Muscle layer of duodenum (tissue), 2 donors: ENCODE data around the gene DNAH6.
"Not testable (repeated sequence)": the region's sequence is repeated elsewhere in the genome, so short reads cannot be mapped to it uniquely, and the experiment has no call there.

Source experiments
- H3K27ac ChIP-seq: one replicate; pipeline ENCODE4 v1.7.0; 2013; ENCODE audit warnings: mild to moderate bottlenecking, low read length
- H3K27me3 ChIP-seq: one replicate; pipeline ENCODE4 v1.7.0; 2013; ENCODE audit warnings: low read depth, mild to moderate bottlenecking, control low read depth, low read length
- H3K36me3 ChIP-seq, 2 donors: one replicate each; pipeline ENCODE4 v1.7.0; 2013; ENCODE audit warnings: low read length in 2 of 2, control low read depth in 1 of 2, mild to moderate bottlenecking in 1 of 2; ENCODE audit not compliant: insufficient read depth in 2 of 2, control insufficient read depth in 1 of 2
- H3K4me1 ChIP-seq, 2 donors: one replicate each; pipeline ENCODE4 v1.7.0; 2013; ENCODE audit warnings: low read length in 2 of 2, mild to moderate bottlenecking in 2 of 2, control low read depth in 1 of 2, moderate library complexity in 1 of 2; ENCODE audit not compliant: insufficient read depth in 2 of 2, control insufficient read depth in 1 of 2
- H3K4me3 ChIP-seq, 2 donors: one replicate each; pipeline ENCODE4 v1.7.0; 2013; ENCODE audit warnings: low read length in 2 of 2, low read depth in 1 of 2, mild to moderate bottlenecking in 1 of 2
- H3K9me3 ChIP-seq, 2 donors: one replicate each; pipeline ENCODE4 v1.7.0; 2013; ENCODE audit warnings: low read length in 2 of 2, control low read depth in 1 of 2, mild to moderate bottlenecking in 1 of 2; ENCODE audit not compliant: control insufficient read depth in 1 of 2
- donor health status: healthy.

The DNAH6 gene

DNA sequence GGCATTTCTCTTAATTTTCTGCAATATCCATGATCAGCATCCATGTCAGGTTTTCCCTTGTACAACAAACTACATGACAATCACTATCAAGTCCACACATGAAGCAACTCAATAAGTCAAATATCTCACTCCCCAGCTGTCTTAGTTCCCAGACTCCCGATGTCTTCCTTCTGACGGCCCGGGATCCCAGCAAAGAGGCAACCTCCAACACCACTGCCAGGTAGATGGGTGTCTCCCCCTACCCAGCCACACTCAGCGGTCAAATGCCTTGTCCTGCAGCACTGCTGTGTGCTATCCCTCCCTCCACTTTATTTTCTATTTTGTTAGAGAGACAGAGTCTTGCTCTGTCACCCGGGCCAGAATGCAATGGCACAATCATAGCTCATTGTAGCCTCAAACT lies 341.3 kb downstream of the DNAH6 start:
- Histone ChIP-seq H3K4me3 (no peak overlapping the region), H3K9me3 (no peaks in the 10 kb centered on the region), H3K27ac (no peak overlapping the region), H3K36me3 (no peaks in the 10 kb centered on the region), H3K4me1 (no peaks in the 10 kb centered on the region), H3K27me3 (no peaks in the 10 kb centered on the region)

GRCh38 chr2:84858123-84858522 lies 341.8 kb downstream of the DNAH6 start:
- Histone ChIP-seq H3K27me3 (no peaks in the 10 kb centered on the region), H3K4me3 (no peak overlapping the region), H3K4me1 (no peaks in the 10 kb centered on the region), H3K36me3 (no peaks in the 10 kb centered on the region), H3K9me3 (no peaks in the 10 kb centered on the region), H3K27ac (no peak overlapping the region)

GRCh38 chr2:84858937-84859336 lies 342.6 kb downstream of the DNAH6 start:
- Histone ChIP-seq H3K4me1 (no peaks in the 10 kb centered on the region), H3K27ac (no peak overlapping the region), H3K36me3 (no peaks in the 10 kb centered on the region), H3K4me3 (no peak overlapping the region), H3K9me3 (no peaks in the 10 kb centered on the region), H3K27me3 (no peaks in the 10 kb centered on the region)

- no peaks in the 10 kb centered on the region for H3K36me3 ChIP-seq
- no peaks in the 10 kb centered on the region for H3K9me3 ChIP-seq
- H3K27ac ChIP-seq: no peak overlapping the region
- no peaks in the 10 kb centered on the region for H3K27me3 ChIP-seq
- H3K4me1 ChIP-seq: no peaks in the 10 kb centered on the region
- no peak overlapping the region for H3K4me3 ChIP-seq
Measured at GRCh38 chr2:84861539-84861938, 345.2 kb downstream of the DNAH6 start.

- no peaks in the 10 kb centered on the region for H3K9me3 ChIP-seq
- no peaks in the 10 kb centered on the region for H3K36me3 ChIP-seq
- no peak overlapping the region for H3K27ac ChIP-seq
- H3K4me3 ChIP-seq: no peak overlapping the region
- H3K4me1 ChIP-seq: no peaks in the 10 kb centered on the region
- no peaks in the 10 kb centered on the region for H3K27me3 ChIP-seq
Measured at GRCh38 chr2:84862006-84862405, 345.7 kb downstream of the DNAH6 start.

GRCh38 chr2:84865181-84865783 lies 349.0 kb downstream of the DNAH6 start:
- H3K9me3 ChIP-seq: no peaks in the 10 kb centered on the region
- H3K4me1 ChIP-seq: no peaks in the 10 kb centered on the region
- H3K27me3 ChIP-seq: no peaks in the 10 kb centered on the region
- H3K36me3 ChIP-seq: no peaks in the 10 kb centered on the region
- H3K27ac ChIP-seq: no peak overlapping the region
- H3K4me3 ChIP-seq: no peak overlapping the region

GRCh38 chr2:84866122-84866521 lies 349.8 kb downstream of the DNAH6 start:
- H3K4me3 ChIP-seq: no peak overlapping the region
- no peaks in the 10 kb centered on the region for H3K27me3 ChIP-seq
- no peak overlapping the region for H3K27ac ChIP-seq
- no peaks in the 10 kb centered on the region for H3K4me1 ChIP-seq
- no peaks in the 10 kb centered on the region for H3K9me3 ChIP-seq
- no peaks in the 10 kb centered on the region for H3K36me3 ChIP-seq

DNA sequence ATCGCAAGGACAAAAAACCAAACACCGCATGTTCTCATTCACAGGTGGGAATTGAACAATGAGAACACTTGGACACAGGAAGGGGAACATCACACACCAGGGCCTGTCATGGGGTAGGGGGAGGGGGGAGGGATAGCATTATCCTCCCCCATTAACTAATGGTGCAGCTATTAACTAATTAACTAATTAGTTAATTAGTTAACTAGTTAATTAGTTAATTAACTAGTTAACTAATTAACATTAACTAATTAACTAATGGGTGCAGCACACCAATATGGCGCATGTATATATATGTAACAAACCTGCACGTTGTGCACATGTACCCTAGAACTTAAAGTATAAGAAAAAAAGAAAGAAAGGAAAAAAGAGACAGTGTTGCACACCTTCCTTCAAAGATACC lies 352.0 kb downstream of the DNAH6 start:
- H3K4me1 ChIP-seq: not testable (repeated sequence)

More for the DNA sequence above, 352.0 kb downstream of the DNAH6 start:
- H3K27me3 ChIP-seq, H3K4me3 ChIP-seq, H3K36me3 ChIP-seq, H3K9me3 ChIP-seq, H3K27ac ChIP-seq: not testable (repeated sequence)
